ENCODE measurements around the gene TMEM106A. TPM values are rescaled to one million over a fixed set of nuclear protein-coding genes. Genes with fewer than 3 reads are reported as not detected.
A peak's percentile ranks its signal among the peaks of the same experiment; 100 is the strongest.
"Not testable (repeated sequence)": the region's sequence is repeated elsewhere in the genome, so short reads cannot be mapped to it uniquely, and the experiment has no call there.

Gene TMEM106A
- 18.2 and 19.1 TPM in 2 replicates for total RNA-seq

GRCh38 chr17:43211480-43212402, at the start of gene TMEM106A:
Gene TMEM106A (plus strand): TSS chr17:43211875. CDS start chr17:43213042, 1,167 bp downstream.
- Mint-ChIP-seq H3K4me3 (peak within 1 kb of the TSS; percentile 97), H3K9me3 (no peaks in the 10 kb centered on the region), H3K36me3 (ENCODE audit: low read depth) (peaks cover 28% of the 10 kb centered on the region), H3K4me1 (ENCODE audit: low read depth) (peaks cover 35% of the 10 kb centered on the region), H3K27ac (peak within 1 kb of the TSS; percentile 90), H3K27me3 (ENCODE audit: insufficient read depth) (no peaks in the 10 kb centered on the region)
- intact Hi-C loops (cut with micrococcal nuclease): loop anchor here (1.0 to 5.0 kb wide), 5 partner anchors 41 to 213 kb away; partner anchors contain the start of genes BRCA1, RPL27 and VAT1
- DNase-seq (ENCODE audit: low spot score): peak; percentile 60

- H3K9me3 Mint-ChIP-seq; DNase-seq (ENCODE audit: low spot score); H3K4me3 Mint-ChIP-seq; intact Hi-C loops (cut with micrococcal nuclease); H3K4me1 Mint-ChIP-seq (ENCODE audit: low read depth); H3K27me3 Mint-ChIP-seq (ENCODE audit: insufficient read depth); H3K36me3 Mint-ChIP-seq (ENCODE audit: low read depth): not testable (repeated sequence)
- peak overlapping the region; percentile 2 for H3K27ac Mint-ChIP-seq
These were observed 45.7 kb upstream of the TMEM106A start for GRCh38 chr17:43165971-43166370.

- intact Hi-C loops (cut with micrococcal nuclease): loop anchor here (1.0 to 2.0 kb wide), 8 partner anchors 42 to 1891 kb away; partner anchors contain the start of genes BRCA1, NMT1, PSME3 and RETREG3
- Mint-ChIP-seq H3K36me3 (ENCODE audit: low read depth) (peaks cover 1% of the 10 kb centered on the region), H3K27ac (no peak overlapping the region), H3K9me3 (no peaks in the 10 kb centered on the region), H3K4me1 (ENCODE audit: low read depth) (peaks cover 20% of the 10 kb centered on the region), H3K27me3 (ENCODE audit: insufficient read depth) (no peaks in the 10 kb centered on the region), H3K4me3 (no peak overlapping the region)
- DNase-seq (ENCODE audit: low spot score): no peak
These were observed 42.0 kb upstream of the TMEM106A start for GRCh38 chr17:43169561-43170139.

GRCh38 chr17:43170140-43170765, 41.4 kb upstream of the TMEM106A start:
- H3K27me3 Mint-ChIP-seq (ENCODE audit: insufficient read depth): no peaks in the 10 kb centered on the region
- H3K4me1 Mint-ChIP-seq (ENCODE audit: low read depth): peaks cover 22% of the 10 kb centered on the region
- peaks cover 4% of the 10 kb centered on the region for H3K36me3 Mint-ChIP-seq (ENCODE audit: low read depth)
- intact Hi-C loops (cut with micrococcal nuclease): loop anchor here (1.0 to 2.0 kb wide), 8 partner anchors 41 to 1891 kb away; partner anchors contain the start of genes BRCA1, NMT1, PSME3 and RETREG3
- no peak overlapping the region for H3K4me3 Mint-ChIP-seq
- DNase-seq (ENCODE audit: low spot score): peak; percentile 87
- H3K27ac Mint-ChIP-seq: no peak overlapping the region
- no peaks in the 10 kb centered on the region for H3K9me3 Mint-ChIP-seq

- DNase-seq (ENCODE audit: low spot score): peak; percentile 96
- peaks cover 9% of the 10 kb centered on the region for H3K36me3 Mint-ChIP-seq (ENCODE audit: low read depth)
- H3K4me1 Mint-ChIP-seq (ENCODE audit: low read depth): peaks cover 26% of the 10 kb centered on the region
- no peaks in the 10 kb centered on the region for H3K27me3 Mint-ChIP-seq (ENCODE audit: insufficient read depth)
- no peak within 1 kb of the TSS for H3K4me3 Mint-ChIP-seq
- H3K27ac Mint-ChIP-seq: no peak within 1 kb of the TSS
- intact Hi-C loops (cut with micrococcal nuclease): loop anchor here (1.0 to 2.0 kb wide), 10 partner anchors 40 to 1890 kb away; partner anchors contain the start of genes BRCA1, NMT1, PSME3 and RETREG3
- no peaks in the 10 kb centered on the region for H3K9me3 Mint-ChIP-seq
These were observed 40.7 kb upstream of the TMEM106A start, which contains the start of gene NBR1 for GRCh38 chr17:43170766-43171585. Gene NBR1 (plus strand): TSS chr17:43171214. CDS start chr17:43175800, 4,586 bp downstream.

- Mint-ChIP-seq H3K4me3 (no peak overlapping the region), H3K9me3 (no peaks in the 10 kb centered on the region), H3K36me3 (ENCODE audit: low read depth) (peaks cover 16% of the 10 kb centered on the region), H3K4me1 (ENCODE audit: low read depth) (peaks cover 28% of the 10 kb centered on the region), H3K27me3 (ENCODE audit: insufficient read depth) (no peaks in the 10 kb centered on the region), H3K27ac (no peak overlapping the region)
- peak; percentile 5 for DNase-seq (ENCODE audit: low spot score)
- intact Hi-C loops (cut with micrococcal nuclease): loop anchor here (1.0 to 2.0 kb wide), 5 partner anchors 143 to 1889 kb away; partner anchors contain the start of genes NMT1, RETREG3, RPL27 and TUBG1
These were observed 39.8 kb upstream of the TMEM106A start for GRCh38 chr17:43171586-43172487.

- H3K4me1 Mint-ChIP-seq (ENCODE audit: low read depth): peaks cover 37% of the 10 kb centered on the region
These were observed 36.2 kb upstream of the TMEM106A start for GRCh38 chr17:43175213-43176118.

GRCh38 chr17:43176119-43176570, 35.5 kb upstream of the TMEM106A start:
- Mint-ChIP-seq H3K4me1 (ENCODE audit: low read depth) (peaks cover 37% of the 10 kb centered on the region), H3K9me3 (no peaks in the 10 kb centered on the region), H3K27me3 (ENCODE audit: insufficient read depth) (no peaks in the 10 kb centered on the region), H3K36me3 (ENCODE audit: low read depth) (peaks cover 19% of the 10 kb centered on the region), H3K4me3 (peak overlapping the region; percentile 47), H3K27ac (peak overlapping the region; percentile 93)
- no peak for DNase-seq (ENCODE audit: low spot score)
- intact Hi-C loops (cut with micrococcal nuclease): no loop called here

More at GRCh38 chr17:43175213-43176118, 36.2 kb upstream of the TMEM106A start:
- Mint-ChIP-seq H3K9me3 (no peaks in the 10 kb centered on the region), H3K27ac (peak overlapping the region; percentile 93), H3K36me3 (ENCODE audit: low read depth) (peaks cover 19% of the 10 kb centered on the region), H3K27me3 (ENCODE audit: insufficient read depth) (no peaks in the 10 kb centered on the region), H3K4me3 (peak overlapping the region; percentile 47)
- no peak for DNase-seq (ENCODE audit: low spot score)
- intact Hi-C loops (cut with micrococcal nuclease): no loop called here

GRCh38 chr17:43183921-43184320, 27.8 kb upstream of the TMEM106A start:
- Mint-ChIP-seq H3K36me3 (ENCODE audit: low read depth) (peaks cover 23% of the 10 kb centered on the region), H3K4me1 (ENCODE audit: low read depth) (no peaks in the 10 kb centered on the region), H3K4me3 (no peak overlapping the region), H3K27me3 (ENCODE audit: insufficient read depth) (no peaks in the 10 kb centered on the region), H3K9me3 (no peaks in the 10 kb centered on the region), H3K27ac (no peak overlapping the region)
- no peak for DNase-seq (ENCODE audit: low spot score)
- intact Hi-C loops (cut with micrococcal nuclease): no loop called here

- H3K4me1 Mint-ChIP-seq (ENCODE audit: low read depth); intact Hi-C loops (cut with micrococcal nuclease); H3K4me3 Mint-ChIP-seq; H3K27ac Mint-ChIP-seq; H3K9me3 Mint-ChIP-seq; DNase-seq (ENCODE audit: low spot score); H3K27me3 Mint-ChIP-seq (ENCODE audit: insufficient read depth): not testable (repeated sequence)
- H3K36me3 Mint-ChIP-seq (ENCODE audit: low read depth): peaks cover 38% of the 10 kb centered on the region
These were observed 25.0 kb upstream of the TMEM106A start for GRCh38 chr17:43186656-43187055.

All from activated T-helper 1 cell treated with anti-CD3 and anti-CD28 coated beads, Interleukin-12 subunit alpha, Interleukin-12 subunit beta, Interleukin-2, Interleukin-4 antibody, amounts not matched to agents 30 ng/mL and 10 ng/mL and 1 ng/mL, durations not matched to agents 14 hours and 24 hours and 36 hours (primary cell).